Liver (tissue), 9 donors: Measurements from ENCODE around the gene MTHFS. TPM values are rescaled to one million over a fixed set of nuclear protein-coding genes. Genes with fewer than 3 reads are reported as not detected.

Experiments
- DNase-seq: peaks from one replicate; pipeline ENCODE4 v3.0.0-alpha.2; 2017; ENCODE audit warnings: low spot score
- H3K27ac ChIP-seq, 2 donors: one replicate each; pipeline ENCODE4 v1.7.0; 2013; ENCODE audit warnings: inconsistent platforms in 2 of 2, low read length in 2 of 2, control low read depth in 1 of 2, low read depth in 1 of 2, mild to moderate bottlenecking in 1 of 2
- H3K27me3 ChIP-seq, 4 donors: one replicate each; pipeline versions ENCODE4 v1.6.1 to v1.7.0; 2013; ENCODE audit warnings: low read length in 3 of 4, inconsistent platforms in 1 of 4, mild to moderate bottlenecking in 1 of 4, moderate library complexity in 1 of 4; ENCODE audit not compliant: control insufficient read depth in 4 of 4, insufficient read depth in 4 of 4
- H3K36me3 ChIP-seq, 4 donors: one replicate each; pipeline versions ENCODE4 v1.6.1 to v1.7.0; 2013; ENCODE audit warnings: low read length in 3 of 4, mild to moderate bottlenecking in 3 of 4, low read depth in 1 of 4, moderate library complexity in 1 of 4; ENCODE audit not compliant: control insufficient read depth in 4 of 4, insufficient read depth in 3 of 4
- H3K4me1 ChIP-seq, 4 donors: one replicate each; pipeline versions ENCODE4 v1.6.1 to v1.7.0; 2013; ENCODE audit warnings: low read length in 3 of 4, mild to moderate bottlenecking in 3 of 4, moderate library complexity in 1 of 4; ENCODE audit not compliant: control insufficient read depth in 4 of 4, insufficient read depth in 4 of 4
- H3K4me3 ChIP-seq, 3 donors: one replicate each; pipeline versions ENCODE4 v1.6.1 to v1.7.0; 2013; ENCODE audit warnings: low read length in 3 of 3, control low read depth in 1 of 3, low read depth in 1 of 3, mild to moderate bottlenecking in 1 of 3
- H3K9ac ChIP-seq, 2 donors: one replicate each; pipeline ENCODE4 v1.7.0; 2013; ENCODE audit warnings: low read length in 2 of 2, mild to moderate bottlenecking in 2 of 2, moderate library complexity in 2 of 2, control low read depth in 1 of 2, low read depth in 1 of 2
- H3K9me3 ChIP-seq, 4 donors: one replicate each; pipeline versions ENCODE4 v1.6.1 to v1.7.0; 2013; ENCODE audit warnings: low read length in 3 of 4; ENCODE audit not compliant: control insufficient read depth in 4 of 4
- CTCF ChIP-seq: fragments of 150-350 bp; IDR thresholded peaks from 2 replicates; pipeline ENCODE4 v1.5.1; 2017; ENCODE audit warnings: improper control_type of control experiment, low read depth, low read length; ENCODE audit not compliant: missing input control
- EGR1 ChIP-seq, 2 donors: IDR thresholded peaks; 2 replicates each; pipeline ENCODE4 v1.6.1; 2016 to 2018; ENCODE audit warnings: antibody characterized with exemption in 2 of 2, low read depth in 2 of 2
- FOXA1 ChIP-seq: IDR thresholded peaks from 2 replicates; pipeline ENCODE4 v1.6.1; 2016; ENCODE audit warnings: antibody characterized with exemption
- FOXA2 ChIP-seq: IDR thresholded peaks from 2 replicates; pipeline ENCODE4 v1.6.1; 2016; ENCODE audit warnings: antibody characterized with exemption
- GABPA ChIP-seq, 2 donors: IDR thresholded peaks in 1 of 2; conservative IDR thresholded peaks in 1 of 2; 2 replicates each; pipeline ENCODE4 v1.6.1; 2016; ENCODE audit warnings: antibody characterized with exemption in 2 of 2, mild to moderate bottlenecking in 1 of 2, moderate library complexity in 1 of 2
- HNF4A ChIP-seq, 2 donors: conservative IDR thresholded peaks; 2 replicates each; pipeline ENCODE4 v1.6.1; 2016; ENCODE audit warnings: antibody characterized with exemption in 2 of 2, mild to moderate bottlenecking in 2 of 2
- HNF4G ChIP-seq: IDR thresholded peaks from 2 replicates; pipeline ENCODE4 v1.6.1; 2016; ENCODE audit warnings: antibody characterized with exemption
- JUND ChIP-seq, 2 donors: IDR thresholded peaks; 2 replicates each; pipeline ENCODE4 v1.6.1; 2016; ENCODE audit warnings: antibody characterized with exemption in 2 of 2
- NR2F2 ChIP-seq: IDR thresholded peaks from 2 replicates; pipeline ENCODE4 v1.6.1; 2016; ENCODE audit warnings: antibody characterized with exemption
- RAD21 ChIP-seq, 2 donors: IDR thresholded peaks; 2 replicates each; pipeline ENCODE4 v1.6.1; 2016; ENCODE audit warnings: antibody characterized with exemption in 2 of 2, mild to moderate bottlenecking in 2 of 2
- REST ChIP-seq: IDR thresholded peaks from 2 replicates; pipeline ENCODE4 v1.6.1; 2016; ENCODE audit warnings: antibody characterized with exemption, mild to moderate bottlenecking
- RXRA ChIP-seq, 2 donors: IDR thresholded peaks; 2 replicates each; pipeline ENCODE4 v1.6.1; 2017 to 2018; ENCODE audit warnings: antibody characterized with exemption in 2 of 2, mild to moderate bottlenecking in 1 of 2
- SP1 ChIP-seq: IDR thresholded peaks from 2 replicates; pipeline ENCODE4 v1.6.1; 2018; ENCODE audit warnings: antibody characterized with exemption, mild to moderate bottlenecking
- TAF1 ChIP-seq: conservative IDR thresholded peaks from 2 replicates; pipeline ENCODE4 v1.6.1; 2016; ENCODE audit warnings: antibody characterized with exemption, mild to moderate bottlenecking
- YY1 ChIP-seq: IDR thresholded peaks from 2 replicates; pipeline ENCODE4 v1.6.1; 2016; ENCODE audit warnings: antibody characterized with exemption, mild to moderate bottlenecking
- WGBS: extraction: QIAGEN DNeasy Blood & Tissue Kit; methylation state at CpG from one replicate; pipeline ENCODE4 v1.1.7; 2013; 5-methylcytosine and 5-hydroxymethylcytosine counted together
- polyA plus RNA-seq, 2 donors: library from polyadenylated mRNA; stranded (reverse) in 1 of 2; unstranded in 1 of 2; fragments of 200-250 nt in 1 of 2; fragments of >200 nt in 1 of 2; fragmentation: Nextera tagmentation in 1 of 2; extraction: Ambion mirVana in 1 of 2; gene quantifications; one replicate each; pipeline versions ENCODE4 v1.2.1 to v1.2.3, GENCODE V29; 2013 to 2015
- total RNA-seq, 2 donors: library from RNA; depleted of rRNA; stranded (reverse); fragments of >200 nt; gene quantifications; one replicate each; pipeline ENCODE4 v1.2.3, GENCODE V29; 2014
- TF ChIP-seq, protein P1 (sequence below): IDR thresholded peaks from 2 replicates; pipeline ENCODE4 v1.6.1; 2016; ENCODE audit warnings: antibody characterized with exemption
- TF ChIP-seq, protein P2 (sequence below): IDR thresholded peaks from 2 replicates; pipeline ENCODE4 v1.6.1; 2016; ENCODE audit warnings: antibody characterized with exemption
- TF ChIP-seq, protein P3 (sequence below): IDR thresholded peaks from 2 replicates; pipeline ENCODE4 v1.6.1; 2016; ENCODE audit warnings: antibody characterized with exemption
- donor health status: healthy.
- donor health status: healthy.
- donor health status: healthy.
- donor health status: healthy.
- donor health status: healthy.

The MTHFS gene
- total and polyA plus RNA-seq, 4 donors = 40.9 to 338 (median 157) TPM

GRCh38 chr15:79878078-79878705, 18.6 kb downstream of the MTHFS start:
- Histone ChIP-seq H3K36me3 (peaks cover 2 to 63% (median 42%) of the 10 kb centered on the region in 4 donors), H3K9ac (no peak overlapping the region), H3K4me3 (no peak overlapping the region), H3K4me1 (peaks cover 0 to 24% (median 14%) of the 10 kb centered on the region in 4 donors), H3K9me3 (peaks cover 0 to 9% (median 4%) of the 10 kb centered on the region in 4 donors), H3K27me3 (no peaks in the 10 kb centered on the region), H3K27ac (no peak overlapping the region)
- no peak for DNase-seq
- 98% methylated on average over 7 of the region's 7 CpGs for WGBS
- TF ChIP-seq, protein P1, sequence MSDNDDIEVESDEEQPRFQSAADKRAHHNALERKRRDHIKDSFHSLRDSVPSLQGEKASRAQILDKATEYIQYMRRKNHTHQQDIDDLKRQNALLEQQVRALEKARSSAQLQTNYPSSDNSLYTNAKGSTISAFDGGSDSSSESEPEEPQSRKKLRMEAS = no peak
- TF ChIP-seq HNF4A (conservative IDR thresholded peaks at IDR 0.05) = no peak
- no peak for TF ChIP-seq FOXA2
- no peak for TF ChIP-seq CTCF
- no peak for TF ChIP-seq YY1
- TF ChIP-seq, protein P2, sequence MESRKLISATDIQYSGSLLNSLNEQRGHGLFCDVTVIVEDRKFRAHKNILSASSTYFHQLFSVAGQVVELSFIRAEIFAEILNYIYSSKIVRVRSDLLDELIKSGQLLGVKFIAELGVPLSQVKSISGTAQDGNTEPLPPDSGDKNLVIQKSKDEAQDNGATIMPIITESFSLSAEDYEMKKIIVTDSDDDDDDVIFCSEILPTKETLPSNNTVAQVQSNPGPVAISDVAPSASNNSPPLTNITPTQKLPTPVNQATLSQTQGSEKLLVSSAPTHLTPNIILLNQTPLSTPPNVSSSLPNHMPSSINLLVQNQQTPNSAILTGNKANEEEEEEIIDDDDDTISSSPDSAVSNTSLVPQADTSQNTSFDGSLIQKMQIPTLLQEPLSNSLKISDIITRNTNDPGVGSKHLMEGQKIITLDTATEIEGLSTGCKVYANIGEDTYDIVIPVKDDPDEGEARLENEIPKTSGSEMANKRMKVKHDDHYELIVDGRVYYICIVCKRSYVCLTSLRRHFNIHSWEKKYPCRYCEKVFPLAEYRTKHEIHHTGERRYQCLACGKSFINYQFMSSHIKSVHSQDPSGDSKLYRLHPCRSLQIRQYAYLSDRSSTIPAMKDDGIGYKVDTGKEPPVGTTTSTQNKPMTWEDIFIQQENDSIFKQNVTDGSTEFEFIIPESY = no peak
- no peak for TF ChIP-seq EGR1 (IDR thresholded peaks at IDR 0.05; ENCODE audit: low read depth in 2 of 2)
- no peak for TF ChIP-seq RAD21 (IDR thresholded peaks at IDR 0.05)
- no peak for TF ChIP-seq HNF4G
- no peak for TF ChIP-seq GABPA (IDR thresholded peaks at IDR 0.05 in 1 of 2, conservative IDR thresholded peaks at IDR 0.05 in 1 of 2)
- TF ChIP-seq FOXA1 = no peak
- TF ChIP-seq, protein P3, sequence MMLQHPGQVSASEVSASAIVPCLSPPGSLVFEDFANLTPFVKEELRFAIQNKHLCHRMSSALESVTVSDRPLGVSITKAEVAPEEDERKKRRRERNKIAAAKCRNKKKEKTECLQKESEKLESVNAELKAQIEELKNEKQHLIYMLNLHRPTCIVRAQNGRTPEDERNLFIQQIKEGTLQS = no peak
- TF ChIP-seq JUND (IDR thresholded peaks at IDR 0.05) = no peak
- TF ChIP-seq TAF1 = no peak
- no peak for TF ChIP-seq REST
- TF ChIP-seq RXRA (IDR thresholded peaks at IDR 0.05) = no peak
- TF ChIP-seq SP1 = no peak
- TF ChIP-seq NR2F2 = no peak
